ENCODE data around the gene ARAF. TPM values are rescaled to one million over a fixed set of nuclear protein-coding genes. Genes with fewer than 3 reads are reported as not detected.

ARAF gene
- total and polyA plus RNA-seq, 4 donors, result 32.6 to 85.9 (median 47.0) TPM

- peaks cover 0 to 3% (median 0%) of the 10 kb centered on the region in 3 donors for H3K27me3 ChIP-seq (ENCODE audit: control insufficient read depth in 3 of 3, insufficient read depth in 3 of 3, low read length in 2 of 3)
- DNase-seq, result no peak
- H3K36me3 ChIP-seq (ENCODE audit: control insufficient read depth in 4 of 4, insufficient read depth in 4 of 4, low read length in 4 of 4), result no peaks in the 10 kb centered on the region
- H3K4me3 ChIP-seq, result no peak overlapping the region
- H3K27ac ChIP-seq (ENCODE audit: low read depth in 1 of 2, low read length in 1 of 2), result no peak overlapping the region
- H3K4me1 ChIP-seq (ENCODE audit: control insufficient read depth in 5 of 5, insufficient read depth in 5 of 5, low read length in 5 of 5), result no peaks in the 10 kb centered on the region
- 67 to 94% methylated on average over 2 of the region's 2 CpGs for WGBS, 2 donors
- peaks cover 0 to 8% (median 2%) of the 10 kb centered on the region in 4 donors for H3K9me3 ChIP-seq (ENCODE audit: control insufficient read depth in 4 of 4, insufficient read depth in 3 of 4, low read length in 3 of 4)
- no peak overlapping the region for H3K9ac ChIP-seq (ENCODE audit: insufficient read depth in 1 of 2, low read length in 2 of 2)
- TF ChIP-seq, protein P1, sequence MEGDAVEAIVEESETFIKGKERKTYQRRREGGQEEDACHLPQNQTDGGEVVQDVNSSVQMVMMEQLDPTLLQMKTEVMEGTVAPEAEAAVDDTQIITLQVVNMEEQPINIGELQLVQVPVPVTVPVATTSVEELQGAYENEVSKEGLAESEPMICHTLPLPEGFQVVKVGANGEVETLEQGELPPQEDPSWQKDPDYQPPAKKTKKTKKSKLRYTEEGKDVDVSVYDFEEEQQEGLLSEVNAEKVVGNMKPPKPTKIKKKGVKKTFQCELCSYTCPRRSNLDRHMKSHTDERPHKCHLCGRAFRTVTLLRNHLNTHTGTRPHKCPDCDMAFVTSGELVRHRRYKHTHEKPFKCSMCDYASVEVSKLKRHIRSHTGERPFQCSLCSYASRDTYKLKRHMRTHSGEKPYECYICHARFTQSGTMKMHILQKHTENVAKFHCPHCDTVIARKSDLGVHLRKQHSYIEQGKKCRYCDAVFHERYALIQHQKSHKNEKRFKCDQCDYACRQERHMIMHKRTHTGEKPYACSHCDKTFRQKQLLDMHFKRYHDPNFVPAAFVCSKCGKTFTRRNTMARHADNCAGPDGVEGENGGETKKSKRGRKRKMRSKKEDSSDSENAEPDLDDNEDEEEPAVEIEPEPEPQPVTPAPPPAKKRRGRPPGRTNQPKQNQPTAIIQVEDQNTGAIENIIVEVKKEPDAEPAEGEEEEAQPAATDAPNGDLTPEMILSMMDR (IDR thresholded peaks at IDR 0.05; ENCODE audit: control extremely low read depth, extremely low read depth), result no peak
- ATAC-seq (ENCODE audit: insufficient read depth, low FRiP score), result no peak
Observed at GRCh38 chrX:47611926-47612325, 50.9 kb downstream of the ARAF start.

DNA sequence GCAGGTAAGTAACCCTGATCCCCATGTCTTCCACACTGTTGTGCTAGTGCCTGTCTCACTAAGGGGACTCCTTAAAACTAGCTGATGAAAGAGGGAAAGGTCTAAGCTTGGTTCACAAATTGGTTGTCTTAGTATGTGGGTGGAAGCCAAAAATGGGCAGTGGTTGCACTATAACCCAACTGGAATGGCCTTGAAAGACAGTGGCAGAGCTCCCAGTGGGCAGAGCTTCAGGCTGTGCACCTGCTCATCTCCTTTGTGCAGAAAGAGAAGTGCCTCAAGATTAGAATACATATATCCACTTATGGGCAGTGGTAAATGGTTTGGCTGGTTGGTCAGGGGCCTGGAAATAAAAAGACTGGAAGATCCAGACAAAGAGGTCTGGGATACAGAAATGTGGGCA, 51.4 kb downstream of the ARAF start:
- peaks cover 0 to 3% (median 0%) of the 10 kb centered on the region in 3 donors for H3K27me3 ChIP-seq (ENCODE audit: control insufficient read depth in 3 of 3, insufficient read depth in 3 of 3, low read length in 2 of 3)
- no peak for DNase-seq
- no peak overlapping the region for H3K9ac ChIP-seq (ENCODE audit: insufficient read depth in 1 of 2, low read length in 2 of 2)
- H3K9me3 ChIP-seq (ENCODE audit: control insufficient read depth in 4 of 4, insufficient read depth in 3 of 4, low read length in 3 of 4), result peaks cover 0 to 8% (median 2%) of the 10 kb centered on the region in 4 donors
- H3K36me3 ChIP-seq (ENCODE audit: control insufficient read depth in 4 of 4, insufficient read depth in 4 of 4, low read length in 4 of 4), result no peaks in the 10 kb centered on the region
- TF ChIP-seq, protein P1 (IDR thresholded peaks at IDR 0.05; ENCODE audit: control extremely low read depth, extremely low read depth), result no peak
- no peak overlapping the region for H3K4me3 ChIP-seq
- ATAC-seq (ENCODE audit: insufficient read depth, low FRiP score), result no peak
- no peaks in the 10 kb centered on the region for H3K4me1 ChIP-seq (ENCODE audit: control insufficient read depth in 5 of 5, insufficient read depth in 5 of 5, low read length in 5 of 5)
- H3K27ac ChIP-seq (ENCODE audit: low read depth in 1 of 2, low read length in 1 of 2), result no peak overlapping the region

GRCh38 chrX:47613082-47613481, 52.1 kb downstream of the ARAF start:
- peaks cover 0 to 8% (median 2%) of the 10 kb centered on the region in 4 donors for H3K9me3 ChIP-seq (ENCODE audit: control insufficient read depth in 4 of 4, insufficient read depth in 3 of 4, low read length in 3 of 4)
- no peak overlapping the region for H3K27ac ChIP-seq (ENCODE audit: low read depth in 1 of 2, low read length in 1 of 2)
- no peak for ATAC-seq (ENCODE audit: insufficient read depth, low FRiP score)
- no peak overlapping the region for H3K4me3 ChIP-seq
- peaks cover 0 to 3% (median 1%) of the 10 kb centered on the region in 3 donors for H3K27me3 ChIP-seq (ENCODE audit: control insufficient read depth in 3 of 3, insufficient read depth in 3 of 3, low read length in 2 of 3)
- TF ChIP-seq, protein P1 (IDR thresholded peaks at IDR 0.05; ENCODE audit: control extremely low read depth, extremely low read depth), result no peak
- 84 to 91% methylated on average over 4 to 8 of the region's 8 CpGs for WGBS, 2 donors
- H3K4me1 ChIP-seq (ENCODE audit: control insufficient read depth in 5 of 5, insufficient read depth in 5 of 5, low read length in 5 of 5), result no peaks in the 10 kb centered on the region
- H3K36me3 ChIP-seq (ENCODE audit: control insufficient read depth in 4 of 4, insufficient read depth in 4 of 4, low read length in 4 of 4), result no peaks in the 10 kb centered on the region
- DNase-seq, result no peak
- H3K9ac ChIP-seq (ENCODE audit: insufficient read depth in 1 of 2, low read length in 2 of 2), result no peak overlapping the region

- Histone ChIP-seq H3K9me3 (ENCODE audit: control insufficient read depth in 4 of 4, insufficient read depth in 3 of 4, low read length in 3 of 4) (peaks cover 0 to 8% (median 2%) of the 10 kb centered on the region in 4 donors), H3K27me3 (ENCODE audit: control insufficient read depth in 3 of 3, insufficient read depth in 3 of 3, low read length in 2 of 3) (peaks cover 0 to 4% (median 3%) of the 10 kb centered on the region in 3 donors), H3K4me1 (ENCODE audit: control insufficient read depth in 5 of 5, insufficient read depth in 5 of 5, low read length in 5 of 5) (no peaks in the 10 kb centered on the region), H3K27ac (ENCODE audit: low read depth in 1 of 2, low read length in 1 of 2) (no peak overlapping the region), H3K4me3 (no peak overlapping the region), H3K36me3 (ENCODE audit: control insufficient read depth in 4 of 4, insufficient read depth in 4 of 4, low read length in 4 of 4) (no peaks in the 10 kb centered on the region), H3K9ac (ENCODE audit: insufficient read depth in 1 of 2, low read length in 2 of 2) (no peak overlapping the region)
- 74 to 83% methylated on average over 5 of the region's 5 CpGs for WGBS, 2 donors
- no peak for DNase-seq
- ATAC-seq (ENCODE audit: insufficient read depth, low FRiP score), result no peak
- TF ChIP-seq, protein P1 (IDR thresholded peaks at IDR 0.05; ENCODE audit: control extremely low read depth, extremely low read depth), result no peak
Observed at GRCh38 chrX:47614618-47615017, 53.6 kb downstream of the ARAF start.
